CD4-positive, alpha-beta T cell (primary cell): ENCODE measurements around the gene HDDC3. TPM values are rescaled to one million over a fixed set of nuclear protein-coding genes. Genes with fewer than 3 reads are reported as not detected.

ENCODE experiments used
- ATAC-seq: fragments of 200-7000 bp; cut with Tn5 transposase; one replicate; pipeline ENCODE4 v1.10.0; 2022; ENCODE audit warnings: mild to moderate bottlenecking; ENCODE audit not compliant: poor library complexity
- CTCF ChIA-PET: fragments of 350-600 bp; sonication (Branson Sonifier 250); formaldehyde crosslinking; loops from one replicate; lab custom pipeline; 2021; ENCODE audit warnings: antibody characterized with exemption, inconsistent platforms; lab: Charles Lee
- POLR2A ChIA-PET: fragments of 350-600 bp; sonication (Branson Sonifier 250); formaldehyde crosslinking; loops from one replicate; lab custom pipeline; 2021; ENCODE audit warnings: antibody characterized with exemption, inconsistent platforms; lab: Charles Lee
- DNase-seq, 14 experiments: peaks; one replicate each; pipeline ENCODE4 v3.0.0-alpha.2; 2013 to 2020; ENCODE audit warnings: mixed read lengths in 2 of 14
- H3K27ac ChIP-seq, 2 donors: one replicate each; pipeline versions ENCODE4 v1.5.1 to v1.7.0; 2013; ENCODE audit warnings: low read length in 2 of 2, low read depth in 1 of 2, mild to moderate bottlenecking in 1 of 2
- H3K27me3 ChIP-seq, 2 experiments: 1 replicate in 1 of 2; 2 replicates in 1 of 2; pipeline versions ENCODE4 v1.6.1 to v1.7.0; 2013; ENCODE audit warnings: low read length in 2 of 2, control low read depth in 1 of 2, mild to moderate bottlenecking in 1 of 2, moderate library complexity in 1 of 2; ENCODE audit not compliant: insufficient read depth in 2 of 2, control insufficient read depth in 1 of 2
- H3K36me3 ChIP-seq: one replicate; pipeline ENCODE4 v1.6.1; 2013; ENCODE audit warnings: low read length, control low read depth; ENCODE audit not compliant: insufficient read depth
- H3K4me1 ChIP-seq: one replicate; pipeline ENCODE4 v1.6.1; 2013; ENCODE audit warnings: low read length, control low read depth; ENCODE audit not compliant: insufficient read depth
- H3K4me3 ChIP-seq: one replicate; pipeline ENCODE4 v1.5.1; 2013; ENCODE audit warnings: mild to moderate bottlenecking, low read length, moderate library complexity
- H3K9me3 ChIP-seq, 2 experiments: 1 replicate in 1 of 2; 2 replicates in 1 of 2; pipeline versions ENCODE4 v1.6.1 to v1.7.0; 2013; ENCODE audit warnings: low read length in 2 of 2, mild to moderate bottlenecking in 2 of 2, control low read depth in 1 of 2, moderate library complexity in 1 of 2; ENCODE audit not compliant: control insufficient read depth in 1 of 2, insufficient read depth in 1 of 2
- H3K27ac Mint-ChIP-seq: one replicate; pipeline ENCODE4 v1.8.0; 2020; ENCODE audit warnings: mixed read lengths
- H3K27me3 Mint-ChIP-seq: one replicate; pipeline ENCODE4 v1.8.0; 2021; ENCODE audit warnings: mixed read lengths
- H3K36me3 Mint-ChIP-seq: one replicate; pipeline ENCODE4 v1.8.0; 2021; ENCODE audit warnings: low read depth, mixed read lengths
- H3K4me1 Mint-ChIP-seq: one replicate; pipeline ENCODE4 v1.8.0; 2021; ENCODE audit warnings: low read depth, mixed read lengths
- H3K4me3 Mint-ChIP-seq: one replicate; pipeline ENCODE4 v1.8.0; 2020; ENCODE audit warnings: mild to moderate bottlenecking, mixed read lengths
- H3K9me3 Mint-ChIP-seq: one replicate; pipeline ENCODE4 v1.8.0; 2020; ENCODE audit warnings: mixed read lengths
- CTCF ChIP-seq: fragments of 200-600 bp; IDR thresholded peaks from one replicate; pipeline ENCODE4 v1.8.0; 2022; ENCODE audit warnings: antibody characterized with exemption, mild to moderate bottlenecking
- intact Hi-C, 2 experiments: fragments of 100-400 bp; cut with DNase I in 1 of 2; cut with micrococcal nuclease in 1 of 2; formaldehyde crosslinking; loops; one replicate each; pipeline versions ENCODE4 v1.15.1 to v1.9.0; 2023 to 2025; cut with DNase I, micrococcal nuclease
- total RNA-seq, 174 experiments: library from RNA in 2 of 174; stranded (reverse) in 2 of 174; gene quantifications; one replicate each; pipeline ENCODE4 v1.2.3 and lab custom pipeline; 2021 to 2026

The HDDC3 gene
- total RNA-seq, 2 experiments from 2014 or later: 9.9 to 10.8 TPM

DNA sequence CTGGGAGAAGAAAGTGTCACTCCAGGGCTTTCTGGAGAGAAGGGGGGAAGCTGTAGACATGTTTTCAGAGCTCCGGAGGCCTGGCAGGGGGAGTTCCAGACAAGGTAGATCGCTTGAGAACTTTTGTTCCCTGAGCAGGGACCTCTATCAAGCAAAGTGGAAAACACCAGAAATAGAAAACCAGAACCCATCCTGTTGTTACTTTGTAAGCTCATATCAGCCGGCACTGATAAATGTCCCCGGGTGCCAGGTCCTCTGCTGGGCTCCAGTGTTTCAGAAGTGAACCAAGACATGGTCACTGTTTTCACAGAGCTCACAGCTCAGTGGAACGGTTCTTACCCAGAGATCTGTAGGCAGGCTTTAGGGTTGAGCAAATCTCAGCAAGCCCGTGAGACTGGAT, 13.5 kb downstream of the HDDC3 start:
- H3K4me1 Mint-ChIP-seq: no peaks in the 10 kb centered on the region
- Histone ChIP-seq H3K36me3 (peaks cover 71% of the 10 kb centered on the region), H3K4me3 (no peak overlapping the region), H3K9me3 (no peaks in the 10 kb centered on the region), H3K4me1 (peaks cover 3% of the 10 kb centered on the region), H3K27ac (no peak overlapping the region), H3K27me3 (no peaks in the 10 kb centered on the region)
- ATAC-seq: no peak
- ChIA-PET POLR2A (interaction anchor here (1.5 to 1.9 kb wide), 2 partner anchors 11 to 16 kb away, joined by 4 to 6 read pairs; partner anchors contain the start of gene UNC45A), CTCF (no interaction called here)
- no peak for DNase-seq
- H3K9me3 Mint-ChIP-seq: no peaks in the 10 kb centered on the region
- H3K27ac Mint-ChIP-seq: no peak overlapping the region
- H3K27me3 Mint-ChIP-seq: no peaks in the 10 kb centered on the region
- intact Hi-C loops: no loop called here
- no peak overlapping the region for H3K4me3 Mint-ChIP-seq
- H3K36me3 Mint-ChIP-seq: peaks cover 70% of the 10 kb centered on the region
- TF ChIP-seq CTCF: no peak

DNA sequence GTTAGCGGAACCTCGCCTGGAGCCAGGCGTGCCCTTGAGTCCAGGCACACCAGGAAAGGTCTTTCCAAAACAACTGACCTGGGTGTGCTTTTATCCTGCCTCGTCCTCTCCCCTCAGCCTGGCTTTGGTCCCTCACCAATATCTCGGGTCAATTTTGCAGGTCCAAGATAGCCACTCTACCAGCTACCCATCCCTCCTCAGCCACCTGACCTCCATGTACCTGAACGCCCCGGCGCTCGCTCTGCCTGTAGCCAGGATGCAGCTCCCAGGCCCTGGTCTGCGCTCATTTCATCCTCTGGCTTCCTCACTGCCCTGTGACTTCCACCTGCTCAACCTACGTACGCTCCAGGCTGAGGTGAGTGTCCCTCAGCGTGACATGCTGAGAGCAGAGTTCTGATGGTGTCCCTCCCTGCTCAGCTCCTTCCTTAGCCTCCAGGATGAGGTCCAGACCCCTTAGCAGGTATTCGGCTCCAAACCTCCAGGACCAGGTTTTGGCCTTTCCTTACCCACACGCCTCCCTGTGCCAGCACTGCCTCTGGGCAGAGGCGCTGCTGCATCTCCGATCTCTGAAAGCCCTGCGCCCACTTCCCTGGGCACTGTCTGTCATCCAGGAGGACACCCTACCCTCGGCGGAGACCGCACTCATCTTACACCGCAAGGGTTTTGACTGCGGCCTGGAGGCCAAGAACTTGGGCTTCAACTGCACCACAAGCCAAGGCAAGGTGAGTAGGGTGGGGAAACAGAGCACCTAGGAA, 14.1 kb downstream of the HDDC3 start:
- no peaks in the 10 kb centered on the region for H3K4me1 Mint-ChIP-seq
- ChIA-PET CTCF (no interaction called here), POLR2A (interaction anchor here (1.5 to 1.9 kb wide), 2 partner anchors 11 to 16 kb away, joined by 4 to 6 read pairs; partner anchors contain the start of gene UNC45A)
- H3K27me3 Mint-ChIP-seq: no peaks in the 10 kb centered on the region
- Histone ChIP-seq H3K9me3 (no peaks in the 10 kb centered on the region), H3K36me3 (peaks cover 78% of the 10 kb centered on the region), H3K4me3 (no peak overlapping the region), H3K4me1 (peaks cover 3% of the 10 kb centered on the region), H3K27ac (no peak overlapping the region), H3K27me3 (no peaks in the 10 kb centered on the region)
- peaks cover 77% of the 10 kb centered on the region for H3K36me3 Mint-ChIP-seq
- ATAC-seq (no peak), DNase-seq (no peak)
- intact Hi-C loops: no loop called here
- TF ChIP-seq CTCF: no peak
- H3K27ac Mint-ChIP-seq: no peak overlapping the region
- no peaks in the 10 kb centered on the region for H3K9me3 Mint-ChIP-seq
- H3K4me3 Mint-ChIP-seq: no peak overlapping the region

GRCh38 chr15:90917569-90917968, 14.8 kb downstream of the HDDC3 start:
- no peak for ATAC-seq

More at GRCh38 chr15:90917569-90917968, 14.8 kb downstream of the HDDC3 start:
- peaks cover 84% of the 10 kb centered on the region for H3K36me3 ChIP-seq
- ChIA-PET POLR2A (interaction anchor here (1.5 to 1.9 kb wide), 2 partner anchors 12 to 17 kb away, joined by 4 to 6 read pairs; partner anchors contain the start of gene UNC45A), CTCF (no interaction called here)
- H3K9me3 Mint-ChIP-seq: no peaks in the 10 kb centered on the region
- H3K27ac Mint-ChIP-seq: no peak overlapping the region
- DNase-seq: no peak
- peaks cover 3% of the 10 kb centered on the region for H3K4me1 ChIP-seq
- H3K4me3 Mint-ChIP-seq: no peak overlapping the region
- no peak for TF ChIP-seq CTCF
- H3K27me3 ChIP-seq: no peaks in the 10 kb centered on the region
- intact Hi-C loops: no loop called here
- H3K27ac ChIP-seq: no peak overlapping the region
- no peaks in the 10 kb centered on the region for H3K27me3 Mint-ChIP-seq
- H3K36me3 Mint-ChIP-seq: peaks cover 83% of the 10 kb centered on the region
- no peaks in the 10 kb centered on the region for H3K9me3 ChIP-seq
- no peaks in the 10 kb centered on the region for H3K4me1 Mint-ChIP-seq
- no peak overlapping the region for H3K4me3 ChIP-seq
